ENCODE results near the gene GALNT16.

The GALNT16 gene

DNA sequence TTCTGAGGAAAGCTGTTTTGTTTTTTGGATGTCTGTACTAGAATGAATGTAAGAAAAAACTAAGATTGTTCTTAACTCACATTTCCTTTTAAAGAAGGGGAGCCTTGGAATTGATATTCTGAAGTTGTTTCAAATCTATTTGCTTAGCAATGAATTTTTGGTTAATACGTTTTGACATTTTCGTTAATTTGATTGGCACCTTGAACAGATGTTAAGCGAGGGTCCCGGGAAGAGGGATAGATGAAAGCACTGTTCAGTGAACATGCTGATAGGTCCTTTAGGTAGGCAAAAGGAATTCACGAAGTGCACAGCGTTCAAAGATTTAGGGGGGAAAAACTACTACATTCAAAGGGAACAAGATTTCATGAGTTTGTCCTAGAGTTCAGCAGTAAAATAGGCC, 140.2 kb downstream of the GALNT16 start:
- DNase-seq: no peak
- Histone ChIP-seq H4K20me1 (ENCODE audit: insufficient read depth, low read length) (peaks cover 46% of the 10 kb centered on the region), H3K9me3 (ENCODE audit: insufficient read depth, low read length, severe bottlenecking) (no peaks in the 10 kb centered on the region), H2AFZ (ENCODE audit: low read depth, low read length) (no peak overlapping the region), H3K27me3 (ENCODE audit: insufficient read depth, low read length, poor library complexity) (no peaks in the 10 kb centered on the region), H3K4me3 (ENCODE audit: low read depth in 1 of 2, low read length in 2 of 2) (peak overlapping the region; percentile 41 to 73), H3K9ac (ENCODE audit: low read depth, low read length) (peak overlapping the region; percentile 95), H3K4me1 (ENCODE audit: insufficient read depth, low read length) (peaks cover 59% of the 10 kb centered on the region), H3K36me3 (ENCODE audit: insufficient read depth, low read length) (peaks cover 22% of the 10 kb centered on the region), H3K4me2 (ENCODE audit: insufficient read depth, low read length) (peak overlapping the region; percentile 76), H3K79me2 (ENCODE audit: insufficient read depth, low read length) (peaks cover 96% of the 10 kb centered on the region), H3K27ac (ENCODE audit: low read length) (no peak overlapping the region; the same call in 1 of the 2 replicates)
- ATAC-seq (ENCODE audit: insufficient read depth, low read depth): no peak
- TF ChIP-seq EZH2 (IDR thresholded peaks at IDR 0.05; ENCODE audit: borderline replicate concordance, low read depth, low read length, severe bottlenecking): no peak
- TF ChIP-seq, protein P1, sequence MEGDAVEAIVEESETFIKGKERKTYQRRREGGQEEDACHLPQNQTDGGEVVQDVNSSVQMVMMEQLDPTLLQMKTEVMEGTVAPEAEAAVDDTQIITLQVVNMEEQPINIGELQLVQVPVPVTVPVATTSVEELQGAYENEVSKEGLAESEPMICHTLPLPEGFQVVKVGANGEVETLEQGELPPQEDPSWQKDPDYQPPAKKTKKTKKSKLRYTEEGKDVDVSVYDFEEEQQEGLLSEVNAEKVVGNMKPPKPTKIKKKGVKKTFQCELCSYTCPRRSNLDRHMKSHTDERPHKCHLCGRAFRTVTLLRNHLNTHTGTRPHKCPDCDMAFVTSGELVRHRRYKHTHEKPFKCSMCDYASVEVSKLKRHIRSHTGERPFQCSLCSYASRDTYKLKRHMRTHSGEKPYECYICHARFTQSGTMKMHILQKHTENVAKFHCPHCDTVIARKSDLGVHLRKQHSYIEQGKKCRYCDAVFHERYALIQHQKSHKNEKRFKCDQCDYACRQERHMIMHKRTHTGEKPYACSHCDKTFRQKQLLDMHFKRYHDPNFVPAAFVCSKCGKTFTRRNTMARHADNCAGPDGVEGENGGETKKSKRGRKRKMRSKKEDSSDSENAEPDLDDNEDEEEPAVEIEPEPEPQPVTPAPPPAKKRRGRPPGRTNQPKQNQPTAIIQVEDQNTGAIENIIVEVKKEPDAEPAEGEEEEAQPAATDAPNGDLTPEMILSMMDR (IDR thresholded peaks at IDR 0.05; ENCODE audit: borderline replicate concordance, extremely low read depth, low read length, poor library complexity, severe bottlenecking): no peak

DNA sequence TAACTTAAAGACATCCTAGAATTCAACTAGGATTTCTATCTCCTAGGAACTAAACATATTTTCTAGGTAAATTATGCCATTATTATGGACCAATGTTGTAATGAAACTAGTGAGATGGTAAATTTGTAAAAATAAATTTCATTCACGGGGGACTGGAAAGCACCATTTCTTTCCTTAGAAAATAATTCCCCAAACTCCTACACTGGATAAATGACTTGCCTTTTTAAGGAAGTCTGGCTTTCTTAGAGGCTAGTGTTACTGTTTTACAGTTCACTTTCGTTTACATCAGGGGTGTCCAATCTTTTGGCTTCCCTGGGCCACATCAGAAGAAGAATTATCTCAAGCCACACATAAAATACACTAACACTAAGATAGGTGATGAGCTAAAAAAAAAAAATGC, 141.9 kb downstream of the GALNT16 start:
- ATAC-seq (ENCODE audit: insufficient read depth, low read depth) (no peak), DNase-seq (no peak)
- no peaks in the 10 kb centered on the region for H3K9me3 ChIP-seq (ENCODE audit: insufficient read depth, low read length, severe bottlenecking)
- H2AFZ ChIP-seq (ENCODE audit: low read depth, low read length): no peak overlapping the region
- no peak overlapping the region for H3K27ac ChIP-seq (ENCODE audit: low read length)
- peaks cover 5% of the 10 kb centered on the region for H3K36me3 ChIP-seq (ENCODE audit: insufficient read depth, low read length)
- no peaks in the 10 kb centered on the region for H3K27me3 ChIP-seq (ENCODE audit: insufficient read depth, low read length, poor library complexity)
- H3K79me2 ChIP-seq (ENCODE audit: insufficient read depth, low read length): peaks cover 95% of the 10 kb centered on the region
- H3K4me3 ChIP-seq (ENCODE audit: low read depth in 1 of 2, low read length in 2 of 2): peak overlapping the region in 1 of 2 experiments; percentile 73; a peak in 1 of 4 replicates
- H3K9ac ChIP-seq (ENCODE audit: low read depth, low read length): 0 out of 2 replicates have a peak overlapping the region, but pooled peaks have one; percentile 1
- TF ChIP-seq, protein P1 (IDR thresholded peaks at IDR 0.05; ENCODE audit: borderline replicate concordance, extremely low read depth, low read length, poor library complexity, severe bottlenecking): no peak
- no peak for TF ChIP-seq EZH2 (IDR thresholded peaks at IDR 0.05; ENCODE audit: borderline replicate concordance, low read depth, low read length, severe bottlenecking)
- peak overlapping the region; percentile 76; the same call in 1 of the 2 replicates for H3K4me2 ChIP-seq (ENCODE audit: insufficient read depth, low read length)
- peaks cover 43% of the 10 kb centered on the region for H3K4me1 ChIP-seq (ENCODE audit: insufficient read depth, low read length)
- peaks cover 30% of the 10 kb centered on the region for H4K20me1 ChIP-seq (ENCODE audit: insufficient read depth, low read length)

DNA sequence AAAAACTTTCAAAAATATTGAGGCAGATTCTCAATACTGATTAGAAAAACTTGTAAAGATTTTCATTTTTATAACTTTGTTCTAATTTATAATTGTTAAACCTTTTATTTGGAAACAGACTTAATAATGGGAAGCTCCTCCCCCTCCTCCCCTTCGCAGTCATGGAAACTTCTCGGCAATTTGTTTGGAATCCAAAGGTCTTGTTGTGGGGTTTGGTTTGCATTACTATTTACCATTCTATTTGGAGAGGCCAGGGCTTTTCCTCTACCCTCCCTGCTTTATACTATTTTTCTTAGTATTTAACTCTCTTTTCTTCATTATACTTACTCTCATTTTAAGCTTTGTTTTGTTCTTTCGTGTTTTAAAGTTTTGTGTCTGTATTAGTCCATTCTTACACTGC, 144.5 kb downstream of the GALNT16 start:
- peaks cover 23% of the 10 kb centered on the region; the same call in 1 of the 2 replicates for H4K20me1 ChIP-seq (ENCODE audit: insufficient read depth, low read length)
- peaks cover 33% of the 10 kb centered on the region for H3K4me1 ChIP-seq (ENCODE audit: insufficient read depth, low read length)
- no peak overlapping the region for H3K27ac ChIP-seq (ENCODE audit: low read length)
- no peak overlapping the region for H3K9ac ChIP-seq (ENCODE audit: low read depth, low read length)
- no peak overlapping the region for H3K4me3 ChIP-seq (ENCODE audit: low read depth in 1 of 2, low read length in 2 of 2)
- H3K27me3 ChIP-seq (ENCODE audit: insufficient read depth, low read length, poor library complexity): no peaks in the 10 kb centered on the region
- H3K36me3 ChIP-seq (ENCODE audit: insufficient read depth, low read length): no peaks in the 10 kb centered on the region; the same call in none of the 2 replicates
- DNase-seq (no peak), ATAC-seq (ENCODE audit: insufficient read depth, low read depth) (no peak)
- no peak overlapping the region for H2AFZ ChIP-seq (ENCODE audit: low read depth, low read length)
- no peaks in the 10 kb centered on the region for H3K9me3 ChIP-seq (ENCODE audit: insufficient read depth, low read length, severe bottlenecking)
- no peak for TF ChIP-seq EZH2 (IDR thresholded peaks at IDR 0.05; ENCODE audit: borderline replicate concordance, low read depth, low read length, severe bottlenecking)
- TF ChIP-seq, protein P1 (IDR thresholded peaks at IDR 0.05; ENCODE audit: borderline replicate concordance, extremely low read depth, low read length, poor library complexity, severe bottlenecking): no peak
- no peak overlapping the region for H3K4me2 ChIP-seq (ENCODE audit: insufficient read depth, low read length)
- H3K79me2 ChIP-seq (ENCODE audit: insufficient read depth, low read length): peaks cover 97% of the 10 kb centered on the region
